HepG2 (cell line): ENCODE data around the gene CALML6. TPM values are rescaled to one million over a fixed set of nuclear protein-coding genes. Genes with fewer than 3 reads are reported as not detected.

Experiments
- CEBPZ ChIP-seq: IDR thresholded peaks from 2 replicates; pipeline ENCODE4 v1.6.1; 2012; ENCODE audit warnings: low read length, improper control_type of control experiment
- ELK4 ChIP-seq: sonication (generic); formaldehyde crosslinking; IDR thresholded peaks from 2 replicates; pipeline ENCODE4 v1.9.0; 2021; ENCODE audit warnings: missing genetic modification reagents, borderline replicate concordance
- MBD4 ChIP-seq: IDR thresholded peaks from 2 replicates; pipeline ENCODE4 v1.6.1; 2012; ENCODE audit warnings: low read length, inconsistent platforms, borderline replicate concordance
- MXD4 ChIP-seq: IDR thresholded peaks from 2 replicates; pipeline ENCODE4 v1.6.1; 2016; ENCODE audit warnings: mild to moderate bottlenecking, missing biosample characterization, missing genetic modification reagents
- MYC ChIP-seq: sonication (generic); formaldehyde crosslinking; IDR thresholded peaks from 2 replicates; pipeline ENCODE4 v1.9.0; 2021; ENCODE audit warnings: missing genetic modification reagents, borderline replicate concordance
- NFAT5 ChIP-seq: sonication (generic); formaldehyde crosslinking; IDR thresholded peaks from 2 replicates; pipeline ENCODE4 v1.4.0; 2020; ENCODE audit warnings: missing genetic modification reagents
- RARG ChIP-seq: sonication (generic); formaldehyde crosslinking; IDR thresholded peaks from 2 replicates; pipeline ENCODE4 v1.4.0; 2020; ENCODE audit warnings: low read depth, mild to moderate bottlenecking, missing genetic modification reagents
- RBFOX2 ChIP-seq: fragments of 200-400 bp; formaldehyde crosslinking; IDR thresholded peaks from 2 replicates; pipeline ENCODE4 v1.6.1; 2017; ENCODE audit warnings: low read depth, mild to moderate bottlenecking, low read length
- SMYD3 ChIP-seq: sonication (generic); formaldehyde crosslinking; IDR thresholded peaks from 2 replicates; pipeline ENCODE4 v1.8.1; 2023; ENCODE audit warnings: mild to moderate bottlenecking, missing genetic modification reagents
- TCF7L2 ChIP-seq: IDR thresholded peaks from 2 replicates; pipeline ENCODE4 v1.6.1; 2011; ENCODE audit warnings: mild to moderate bottlenecking, low read depth, low read length, moderate library complexity
- ZBTB20 ChIP-seq: sonication (generic); formaldehyde crosslinking; IDR thresholded peaks from 2 replicates; pipeline ENCODE4 v1.8.1; 2023; ENCODE audit warnings: missing genetic modification reagents, low read depth, mild to moderate bottlenecking, borderline replicate concordance
- ZFP36L1 ChIP-seq: sonication (generic); formaldehyde crosslinking; IDR thresholded peaks from 2 replicates; pipeline ENCODE4 v1.8.0; 2022; ENCODE audit warnings: mild to moderate bottlenecking, missing genetic modification reagents, moderate library complexity
- ZNF350 ChIP-seq: sonication (generic); formaldehyde crosslinking; IDR thresholded peaks from 2 replicates; pipeline ENCODE4 v1.4.0; 2020; ENCODE audit warnings: mild to moderate bottlenecking, low read depth, missing genetic modification reagents, borderline replicate concordance
- ZNF354B ChIP-seq: sonication (generic); formaldehyde crosslinking; IDR thresholded peaks from 2 replicates; pipeline ENCODE4 v1.8.0; 2022; ENCODE audit warnings: mild to moderate bottlenecking, missing genetic modification reagents
- ZNF367 ChIP-seq: sonication (generic); formaldehyde crosslinking; IDR thresholded peaks from 2 replicates; pipeline ENCODE4 v1.4.0; 2020; ENCODE audit warnings: missing genetic modification reagents, borderline replicate concordance
- ZNF773 ChIP-seq: sonication (generic); formaldehyde crosslinking; IDR thresholded peaks from 2 replicates; pipeline ENCODE4 v1.4.0; 2020; ENCODE audit warnings: missing genetic modification reagents, borderline replicate concordance
- ZNF850 ChIP-seq: sonication (generic); formaldehyde crosslinking; conservative IDR thresholded peaks from 2 replicates; pipeline ENCODE4 v1.9.0; 2021; ENCODE audit warnings: mild to moderate bottlenecking, missing genetic modification reagents
- polyA plus RNA-seq, 8 experiments: library from polyadenylated mRNA; depleted of rRNA in 3 of 8; stranded (reverse) in 7 of 8; unstranded in 1 of 8; fragments of >200 nt; fragmentation: Illumina TruSeq in 4 of 8; extraction: Trizol in 4 of 8; gene quantifications; 2 replicates each; pipeline versions ENCODE4 v1.2.1 to v1.2.3, GENCODE V29; 2011 to 2016; ENCODE audit warnings: low read depth in 4 of 8, missing spikeins in 1 of 8, mixed read lengths in 1 of 8; ENCODE audit not compliant: insufficient read depth in 1 of 8
- total RNA-seq, 5 experiments: library from RNA; depleted of rRNA; stranded (reverse); fragments of >200 nt; fragmentation: Illumina TruSeq; extraction: Trizol; gene quantifications; 2 replicates each; pipeline ENCODE4 v1.2.3, GENCODE V29; 2016; ENCODE audit warnings: low read depth in 1 of 5
- TF ChIP-seq, protein P1 (sequence below): sonication (generic); formaldehyde crosslinking; IDR thresholded peaks from 2 replicates; pipeline ENCODE4 v1.4.0; 2020; ENCODE audit warnings: missing genetic modification reagents, low read depth, mild to moderate bottlenecking, borderline replicate concordance

Gene CALML6
- total and polyA plus RNA-seq, 2 of the 13 experiments (the other 11 are each of a cell fraction or from before 2014, with no cell fraction given): 0.11 to 0.12 TPM

GRCh38 chr1:1919304-1920056 lies 4.4 kb downstream of the CALML6 start (continued):
- TF ChIP-seq CEBPZ (no peak), ZNF367 (CRISPR knock-in tag) (peak; percentile 92; the same call in 1 of the 2 replicates), TCF7L2 (no peak), MBD4 (no peak), RBFOX2 (peak; percentile 85), NFAT5 (0 out of 2 replicates have a peak, but pooled peaks have one; percentile 56), ZNF350 (CRISPR knock-in tag) (peak; percentile 70; the same call in 1 of the 2 replicates), ZNF850 (CRISPR knock-in tag) (no peak), ZNF354B (no peak), ZFP36L1 (CRISPR knock-in tag) (no peak), ZBTB20 (CRISPR knock-in tag) (no peak), SMYD3 (CRISPR knock-in tag) (no peak), RARG (CRISPR knock-in tag) (no peak), ZNF773 (CRISPR knock-in tag) (peak; percentile 81; the same call in 1 of the 2 replicates), ELK4 (CRISPR knock-in tag) (no peak), MXD4 (no peak; the same call in 1 of the 2 replicates), MYC (CRISPR knock-in tag) (no peak; the same call in 1 of the 2 replicates)
- TF ChIP-seq, protein P1, sequence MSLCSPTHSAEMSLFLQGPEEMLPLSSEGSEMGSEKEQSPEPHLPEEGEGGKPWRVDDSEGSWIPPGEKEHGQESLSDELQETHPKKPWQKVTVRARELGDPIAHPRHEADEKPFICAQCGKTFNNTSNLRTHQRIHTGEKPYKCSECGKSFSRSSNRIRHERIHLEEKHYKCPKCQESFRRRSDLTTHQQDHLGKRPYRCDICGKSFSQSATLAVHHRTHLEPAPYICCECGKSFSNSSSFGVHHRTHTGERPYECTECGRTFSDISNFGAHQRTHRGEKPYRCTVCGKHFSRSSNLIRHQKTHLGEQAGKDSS: no peak
